ENCODE measurements around the gene HS3ST4. TPM values are rescaled to one million over a fixed set of nuclear protein-coding genes. Genes with fewer than 3 reads are reported as not detected.
"Not testable (repeated sequence)": the region's sequence is repeated elsewhere in the genome, so short reads cannot be mapped to it uniquely, and the experiment has no call there.

Gene HS3ST4
- total RNA-seq, 1 donor from 2014 or later, result 3.6 TPM

DNA sequence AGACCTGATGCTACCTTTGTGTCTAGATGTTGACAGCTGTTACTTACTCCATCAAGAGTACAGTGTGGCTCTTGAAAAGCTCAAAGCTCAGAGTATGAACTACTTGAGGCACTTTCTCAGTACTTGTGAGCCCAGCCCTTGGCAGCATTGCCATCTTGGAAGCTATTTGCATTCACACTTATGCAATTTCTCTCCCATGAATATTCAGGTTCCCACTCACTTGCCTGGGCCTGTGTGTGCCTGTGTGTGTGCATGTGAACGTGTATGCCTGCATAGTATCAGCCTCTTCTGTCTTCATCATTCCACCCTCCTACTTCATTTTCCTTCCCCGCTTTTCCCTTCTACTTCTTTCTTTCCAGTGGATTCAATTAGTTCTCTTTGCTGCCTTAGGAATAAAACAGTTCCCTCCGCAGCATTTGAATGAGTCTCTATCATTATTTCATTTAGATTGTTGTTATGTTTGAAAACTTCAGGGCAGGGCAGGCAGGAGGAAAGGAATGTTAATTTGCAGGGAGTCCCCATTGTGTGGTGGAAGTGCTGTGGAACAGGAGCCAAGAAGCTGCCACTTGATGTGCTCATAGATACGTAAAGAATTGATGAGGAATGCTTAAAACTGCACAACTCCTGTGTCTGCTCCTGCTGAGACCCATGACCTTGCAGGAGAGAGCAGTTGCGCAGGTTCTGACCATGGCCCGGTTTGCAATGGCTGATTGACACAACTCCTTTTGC lies 58.9 kb downstream of the HS3ST4 start:
- no peak overlapping the region for H3K27ac Mint-ChIP-seq
- no peaks in the 10 kb centered on the region for H3K36me3 Mint-ChIP-seq
- H3K4me3 Mint-ChIP-seq, result no peak overlapping the region
- no peaks in the 10 kb centered on the region for H3K27me3 Mint-ChIP-seq
- DNase-seq (ENCODE audit: extremely low spot score, unreplicated experiment), result no peak
- TF ChIP-seq, protein P1, sequence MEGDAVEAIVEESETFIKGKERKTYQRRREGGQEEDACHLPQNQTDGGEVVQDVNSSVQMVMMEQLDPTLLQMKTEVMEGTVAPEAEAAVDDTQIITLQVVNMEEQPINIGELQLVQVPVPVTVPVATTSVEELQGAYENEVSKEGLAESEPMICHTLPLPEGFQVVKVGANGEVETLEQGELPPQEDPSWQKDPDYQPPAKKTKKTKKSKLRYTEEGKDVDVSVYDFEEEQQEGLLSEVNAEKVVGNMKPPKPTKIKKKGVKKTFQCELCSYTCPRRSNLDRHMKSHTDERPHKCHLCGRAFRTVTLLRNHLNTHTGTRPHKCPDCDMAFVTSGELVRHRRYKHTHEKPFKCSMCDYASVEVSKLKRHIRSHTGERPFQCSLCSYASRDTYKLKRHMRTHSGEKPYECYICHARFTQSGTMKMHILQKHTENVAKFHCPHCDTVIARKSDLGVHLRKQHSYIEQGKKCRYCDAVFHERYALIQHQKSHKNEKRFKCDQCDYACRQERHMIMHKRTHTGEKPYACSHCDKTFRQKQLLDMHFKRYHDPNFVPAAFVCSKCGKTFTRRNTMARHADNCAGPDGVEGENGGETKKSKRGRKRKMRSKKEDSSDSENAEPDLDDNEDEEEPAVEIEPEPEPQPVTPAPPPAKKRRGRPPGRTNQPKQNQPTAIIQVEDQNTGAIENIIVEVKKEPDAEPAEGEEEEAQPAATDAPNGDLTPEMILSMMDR (conservative IDR thresholded peaks at IDR 0.05), result no peak
- H3K9me3 Mint-ChIP-seq, result no peaks in the 10 kb centered on the region
- H3K4me1 Mint-ChIP-seq (ENCODE audit: unreplicated experiment), result peaks cover 6% of the 10 kb centered on the region

DNA sequence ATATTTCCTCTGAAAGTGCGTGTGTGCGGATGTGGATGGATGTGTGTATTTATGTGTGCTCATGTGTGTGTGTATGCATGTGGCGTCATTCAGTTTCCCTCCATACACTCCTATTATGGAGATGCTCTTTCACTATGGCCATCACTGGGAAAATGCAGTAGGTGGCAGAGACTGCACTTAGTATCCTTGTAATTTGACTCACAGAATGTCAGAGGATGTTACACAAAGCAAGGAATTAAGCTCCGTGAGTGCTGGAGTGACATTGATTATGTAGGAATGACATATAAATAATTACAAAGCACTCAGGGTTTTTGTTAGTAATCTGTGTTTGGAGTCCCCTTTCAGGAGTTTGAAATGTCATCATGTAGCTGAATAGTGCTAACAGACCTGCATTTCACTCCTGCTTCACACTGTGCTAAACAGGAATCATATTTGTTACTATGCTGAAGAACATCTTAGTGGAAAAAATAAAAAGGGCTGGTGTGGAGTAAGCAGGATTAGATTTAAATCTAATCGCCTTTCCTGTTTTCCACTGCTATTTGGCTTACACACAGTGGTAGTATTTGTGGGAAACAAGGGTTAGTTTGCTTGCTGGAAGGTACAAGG lies 59.6 kb downstream of the HS3ST4 start:
- H3K9me3 Mint-ChIP-seq, result no peaks in the 10 kb centered on the region

DNA sequence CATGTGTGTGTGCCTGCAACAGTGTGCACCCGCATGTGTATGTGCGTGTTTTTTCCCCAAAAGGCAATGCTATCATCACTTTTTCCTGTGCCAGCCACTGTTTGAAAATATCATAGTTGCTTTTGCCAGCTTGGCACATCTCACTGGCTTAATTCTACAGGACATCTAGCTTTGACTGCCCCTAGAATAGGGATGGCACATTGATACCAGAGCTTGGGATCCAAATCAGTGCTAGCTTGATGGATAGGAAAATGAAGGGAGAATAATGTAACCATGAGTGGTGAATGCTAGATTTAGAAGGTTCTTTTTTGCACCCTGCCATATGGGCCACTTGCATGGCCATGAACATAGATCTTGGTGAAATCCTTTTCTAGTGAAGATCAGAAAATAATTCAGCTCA lies 72.7 kb downstream of the HS3ST4 start:
- H3K4me1 Mint-ChIP-seq (ENCODE audit: unreplicated experiment), result no peaks in the 10 kb centered on the region
- H3K27ac Mint-ChIP-seq, result no peak overlapping the region
- peaks cover 5% of the 10 kb centered on the region for H3K27me3 Mint-ChIP-seq
- no peak overlapping the region for H3K4me3 Mint-ChIP-seq
- TF ChIP-seq, protein P1 (conservative IDR thresholded peaks at IDR 0.05), result no peak
- no peaks in the 10 kb centered on the region for H3K36me3 Mint-ChIP-seq
- H3K9me3 Mint-ChIP-seq, result no peaks in the 10 kb centered on the region
- no peak for DNase-seq (ENCODE audit: extremely low spot score, unreplicated experiment)

More for the DNA sequence above, 59.6 kb downstream of the HS3ST4 start:
- Mint-ChIP-seq H3K27me3 (no peaks in the 10 kb centered on the region), H3K36me3 (no peaks in the 10 kb centered on the region), H3K4me1 (ENCODE audit: unreplicated experiment) (peaks cover 6% of the 10 kb centered on the region), H3K4me3 (no peak overlapping the region), H3K27ac (no peak overlapping the region)
- DNase-seq (ENCODE audit: extremely low spot score, unreplicated experiment), result no peak
- TF ChIP-seq, protein P1 (conservative IDR thresholded peaks at IDR 0.05), result no peak

DNA sequence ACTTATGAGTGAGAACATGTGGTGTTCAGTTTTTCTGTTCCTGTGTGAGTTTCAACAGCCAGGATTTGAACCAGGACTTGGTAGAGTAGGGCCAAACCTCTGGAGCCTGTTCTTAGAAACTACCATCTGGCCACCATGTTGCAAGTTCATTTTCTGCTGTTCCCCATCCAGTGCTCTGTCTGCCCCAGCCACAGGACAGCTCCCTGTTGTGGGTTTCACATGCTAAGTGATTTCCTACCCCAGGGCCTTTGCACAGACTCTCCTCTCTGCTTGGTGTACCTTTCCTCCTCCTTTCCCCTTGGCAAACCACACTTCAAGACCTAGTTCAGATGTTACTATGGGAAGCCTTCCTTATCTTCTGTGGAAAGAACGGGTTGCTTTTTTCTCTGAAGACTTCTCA lies 79.5 kb downstream of the HS3ST4 start:
- TF ChIP-seq, protein P1 (conservative IDR thresholded peaks at IDR 0.05), result no peak
- Mint-ChIP-seq H3K27me3 (peaks cover 4% of the 10 kb centered on the region), H3K27ac (no peak overlapping the region), H3K4me1 (ENCODE audit: unreplicated experiment) (no peaks in the 10 kb centered on the region), H3K36me3 (no peaks in the 10 kb centered on the region), H3K9me3 (no peaks in the 10 kb centered on the region), H3K4me3 (no peak overlapping the region)
- DNase-seq (ENCODE audit: extremely low spot score, unreplicated experiment), result no peak

DNA sequence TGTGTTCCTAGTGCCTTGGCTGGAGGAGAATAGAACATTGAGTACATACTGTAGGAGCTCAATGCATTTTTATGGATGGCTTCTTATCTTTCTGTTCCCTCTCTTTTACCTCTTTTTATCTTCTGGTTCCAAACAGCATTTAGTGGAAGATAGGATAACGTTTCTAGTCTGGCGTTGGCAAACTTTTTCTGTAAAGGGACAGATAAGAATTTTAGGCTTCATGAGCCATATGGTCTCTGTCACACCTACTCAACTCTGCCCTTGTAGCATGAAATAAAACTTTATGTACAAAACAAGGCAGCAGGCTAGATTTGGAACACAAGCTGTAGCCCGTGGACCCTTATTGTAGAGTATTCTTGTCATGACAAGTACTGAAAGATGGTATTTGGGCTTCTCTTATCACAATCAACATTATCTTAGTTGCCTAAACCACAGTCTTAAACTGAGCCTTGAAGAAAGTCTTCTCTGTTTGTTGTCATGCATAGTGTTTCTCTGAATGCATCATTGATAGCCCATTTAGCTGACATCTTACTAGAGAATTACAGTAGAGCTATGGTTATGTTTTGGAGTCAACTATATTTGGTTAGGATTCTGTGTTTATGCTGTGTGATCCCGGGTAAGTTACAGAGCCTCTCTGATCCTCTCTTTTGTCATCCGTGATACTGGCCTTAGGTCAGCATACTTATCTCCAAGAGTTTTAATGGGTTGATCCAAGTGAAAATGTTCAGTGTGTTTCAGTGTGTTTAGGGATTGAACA lies 80.2 kb downstream of the HS3ST4 start:
- Mint-ChIP-seq H3K27me3 (peaks cover 4% of the 10 kb centered on the region), H3K4me1 (ENCODE audit: unreplicated experiment) (no peaks in the 10 kb centered on the region), H3K27ac (no peak overlapping the region), H3K36me3 (no peaks in the 10 kb centered on the region), H3K9me3 (no peaks in the 10 kb centered on the region), H3K4me3 (no peak overlapping the region)
- no peak for DNase-seq (ENCODE audit: extremely low spot score, unreplicated experiment)
- TF ChIP-seq, protein P1 (conservative IDR thresholded peaks at IDR 0.05), result no peak

DNA sequence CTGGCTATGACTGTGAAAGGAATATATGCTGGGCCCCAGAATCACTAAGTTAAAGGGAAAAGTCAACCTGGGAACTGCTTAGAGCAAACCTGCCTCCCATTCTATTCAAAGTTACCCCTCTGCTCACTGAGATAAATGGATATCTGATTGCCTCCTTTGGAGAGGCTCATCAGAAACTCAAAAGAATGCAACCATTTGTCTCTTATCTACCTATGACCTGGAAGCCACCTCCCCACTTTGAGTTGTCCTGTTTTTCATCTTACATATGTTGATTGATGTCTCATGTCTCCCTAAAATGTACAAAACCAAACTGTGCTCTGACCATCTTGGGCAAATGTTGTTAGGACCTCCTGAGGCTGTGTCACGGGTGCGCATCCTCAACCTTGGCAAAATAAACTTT lies 84.5 kb downstream of the HS3ST4 start:
- not testable (repeated sequence) for H3K4me3 Mint-ChIP-seq; H3K36me3 Mint-ChIP-seq; H3K9me3 Mint-ChIP-seq; H3K27ac Mint-ChIP-seq; DNase-seq (ENCODE audit: extremely low spot score, unreplicated experiment); H3K27me3 Mint-ChIP-seq; H3K4me1 Mint-ChIP-seq (ENCODE audit: unreplicated experiment)

Data from type B pancreatic cell (in vitro differentiated cells).